ENCODE results near the gene ABCA4. TPM values are rescaled to one million over a fixed set of nuclear protein-coding genes. Genes with fewer than 3 reads are reported as not detected.

Gene ABCA4
- total RNA-seq, 1 experiment from 2014 or later: 4.8 TPM

DNA sequence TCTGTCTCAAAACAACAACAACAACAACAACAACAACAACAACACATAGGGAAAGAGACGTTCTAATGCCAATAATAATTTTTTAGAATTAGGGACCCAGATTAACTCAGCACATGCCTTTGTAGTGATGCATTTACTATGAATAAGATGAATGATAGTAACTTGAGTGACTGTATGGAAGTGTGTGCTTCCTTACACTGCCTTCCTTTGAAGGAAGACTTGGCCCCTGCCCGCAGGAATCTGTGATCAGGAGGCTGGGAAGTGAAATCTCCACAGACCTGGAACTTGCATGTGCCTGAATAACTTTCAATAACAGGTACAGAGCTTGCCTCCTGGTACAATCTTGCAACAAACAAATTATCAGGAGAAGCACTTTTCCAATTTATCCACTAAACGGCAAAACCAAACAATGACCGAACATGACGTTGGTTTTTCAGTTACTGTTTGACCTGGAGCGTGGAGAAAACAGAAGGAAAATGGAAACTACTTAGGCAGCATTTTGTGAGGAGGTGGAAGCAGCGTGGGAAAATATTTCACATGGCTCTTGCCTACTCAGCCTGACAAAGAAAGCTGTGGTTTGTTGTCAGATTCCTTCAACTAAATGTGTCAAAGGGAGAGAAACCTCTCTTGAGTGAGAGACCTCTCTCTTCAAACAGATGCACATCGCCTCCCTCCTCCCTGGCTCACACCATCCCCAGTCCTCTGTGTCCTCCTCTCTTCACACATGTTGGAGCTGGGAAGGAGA lies 10.1 kb upstream of the ABCA4 start:
- H3K27me3 ChIP-seq: no peaks in the 10 kb centered on the region
- no peak overlapping the region for H3K4me3 ChIP-seq
- DNase-seq: no peak
- H3K36me3 ChIP-seq: no peaks in the 10 kb centered on the region
- H3K9me3 ChIP-seq: peaks cover 13% of the 10 kb centered on the region

DNA sequence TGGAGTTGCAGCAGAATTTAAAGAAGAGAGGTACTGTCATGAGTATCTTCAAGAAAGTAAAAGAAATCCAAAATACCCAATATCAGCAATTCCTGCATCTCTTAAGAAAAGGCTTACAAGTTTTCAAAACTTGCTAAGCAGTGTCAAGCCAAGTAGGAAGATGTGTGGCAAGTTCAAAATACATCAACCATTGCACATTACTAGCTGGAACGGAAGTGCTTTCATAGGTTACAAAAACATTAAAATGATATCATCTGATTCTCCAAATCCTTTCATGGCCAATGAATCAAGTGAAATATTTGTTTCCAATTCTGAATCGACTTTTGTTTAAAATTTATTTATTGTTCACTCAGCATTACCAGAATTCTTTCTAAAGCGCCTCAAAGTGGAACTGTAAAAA lies 5.7 kb upstream of the ABCA4 start:
- Histone ChIP-seq H3K27me3 (no peaks in the 10 kb centered on the region), H3K36me3 (no peaks in the 10 kb centered on the region), H3K4me3 (no peak overlapping the region), H3K9me3 (no peaks in the 10 kb centered on the region)
- no peak for DNase-seq

DNA sequence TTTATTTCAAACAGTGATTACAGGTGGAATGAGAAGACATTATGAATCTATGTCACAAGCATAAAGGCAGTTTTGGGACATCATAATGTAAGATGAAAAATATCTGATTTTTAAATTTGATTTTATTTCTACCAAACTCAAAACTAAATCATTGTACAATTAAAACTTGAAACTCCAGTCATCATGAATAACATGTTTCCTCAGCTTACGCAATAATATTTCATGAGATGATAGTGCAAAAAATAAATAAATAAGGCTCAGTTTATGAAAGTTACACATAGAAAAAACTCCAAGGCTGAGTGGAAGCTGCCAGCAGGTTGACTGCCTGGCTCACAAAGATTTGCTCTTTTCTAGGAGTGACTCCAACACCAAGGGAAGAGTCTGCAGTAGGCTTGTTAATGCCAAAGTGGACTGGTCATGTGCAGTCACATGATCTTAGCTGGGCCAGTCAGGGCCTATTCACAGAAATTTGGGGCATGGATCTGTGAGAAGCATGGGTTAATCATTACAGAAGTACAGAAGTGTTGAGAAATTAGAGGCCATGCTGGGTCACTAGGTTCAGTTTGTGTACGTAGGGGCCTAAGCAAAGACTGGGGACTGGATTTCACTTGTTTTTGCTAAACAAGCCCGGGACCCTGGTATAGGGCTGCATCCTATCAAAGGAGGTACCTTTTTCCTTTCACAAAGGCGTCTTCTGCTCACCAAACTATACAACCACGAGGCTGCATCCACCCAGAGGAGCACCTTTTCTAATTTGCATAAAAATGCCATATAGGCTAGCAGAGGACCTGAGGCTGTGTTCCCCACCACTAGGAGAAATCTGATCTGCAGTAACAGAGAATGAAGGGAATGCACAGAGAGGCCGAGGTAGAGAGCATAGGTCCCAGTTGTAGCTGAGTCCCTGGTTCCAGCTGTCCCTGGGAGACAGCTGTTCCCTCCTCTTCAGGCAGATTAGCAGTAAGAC lies 4.9 kb upstream of the ABCA4 start:
- Histone ChIP-seq H3K27me3 (no peaks in the 10 kb centered on the region), H3K36me3 (no peaks in the 10 kb centered on the region), H3K9me3 (no peaks in the 10 kb centered on the region), H3K4me3 (no peak overlapping the region)
- no peak for DNase-seq

DNA sequence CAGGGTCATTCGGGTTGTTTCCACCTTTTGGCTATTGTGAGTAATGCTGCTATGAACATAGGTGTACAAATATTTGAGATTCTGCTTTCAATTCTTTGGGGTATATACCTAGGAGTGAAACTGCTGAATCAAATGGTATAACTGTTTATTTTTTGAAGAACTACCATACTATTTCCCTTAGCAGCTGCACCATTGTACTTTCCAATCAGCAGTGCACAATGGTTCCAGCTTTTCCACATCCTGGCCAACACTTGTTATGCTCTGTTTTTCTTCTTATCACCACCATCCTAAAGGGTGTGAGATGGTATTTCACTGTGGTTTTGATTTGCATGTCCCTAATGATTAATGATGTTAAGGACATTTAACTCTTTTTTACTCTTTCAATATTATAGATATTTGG lies 3.6 kb upstream of the ABCA4 start:
- H3K27me3 ChIP-seq: no peaks in the 10 kb centered on the region
- no peaks in the 10 kb centered on the region for H3K9me3 ChIP-seq
- DNase-seq: no peak
- H3K36me3 ChIP-seq: no peaks in the 10 kb centered on the region
- no peak overlapping the region for H3K4me3 ChIP-seq

DNA sequence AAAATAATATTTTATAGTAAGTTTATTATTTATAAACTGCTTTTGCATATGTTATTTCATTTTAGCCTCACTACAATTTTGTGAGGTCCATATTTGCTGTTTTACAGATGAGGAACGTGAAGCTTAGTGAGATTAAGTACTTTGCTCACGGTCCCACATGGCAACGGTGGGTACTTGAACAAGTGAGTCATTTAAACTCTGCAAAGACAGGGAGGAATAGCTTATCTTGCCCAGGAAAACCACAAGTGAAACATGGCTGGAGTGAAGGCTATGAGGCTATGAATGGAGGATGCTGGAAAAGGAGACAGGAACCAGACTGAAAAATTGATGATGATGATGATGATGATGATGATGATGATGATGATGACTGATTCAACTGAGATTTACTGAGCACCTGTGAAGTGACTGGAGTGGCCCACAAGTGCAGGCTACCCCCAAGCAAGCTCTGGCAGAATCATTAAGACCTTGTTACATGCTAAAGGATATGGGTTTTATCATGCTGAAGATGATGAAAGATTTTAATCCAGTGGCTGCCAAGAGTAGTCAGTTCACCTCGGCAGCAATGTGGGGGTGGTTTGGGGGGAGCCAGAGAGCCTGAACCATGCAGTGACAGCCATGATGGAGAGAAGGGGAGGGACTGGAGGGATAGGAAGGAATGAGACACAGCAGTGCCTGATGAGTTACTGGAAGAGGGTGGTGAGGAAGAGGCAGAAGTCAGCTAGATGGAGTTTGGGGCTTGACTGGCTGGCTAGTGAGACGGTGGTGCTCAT lies 1.4 kb upstream of the ABCA4 start:
- Histone ChIP-seq H3K9me3 (no peaks in the 10 kb centered on the region), H3K4me3 (no peak overlapping the region), H3K27me3 (no peaks in the 10 kb centered on the region), H3K36me3 (no peaks in the 10 kb centered on the region)
- no peak for DNase-seq

DNA sequence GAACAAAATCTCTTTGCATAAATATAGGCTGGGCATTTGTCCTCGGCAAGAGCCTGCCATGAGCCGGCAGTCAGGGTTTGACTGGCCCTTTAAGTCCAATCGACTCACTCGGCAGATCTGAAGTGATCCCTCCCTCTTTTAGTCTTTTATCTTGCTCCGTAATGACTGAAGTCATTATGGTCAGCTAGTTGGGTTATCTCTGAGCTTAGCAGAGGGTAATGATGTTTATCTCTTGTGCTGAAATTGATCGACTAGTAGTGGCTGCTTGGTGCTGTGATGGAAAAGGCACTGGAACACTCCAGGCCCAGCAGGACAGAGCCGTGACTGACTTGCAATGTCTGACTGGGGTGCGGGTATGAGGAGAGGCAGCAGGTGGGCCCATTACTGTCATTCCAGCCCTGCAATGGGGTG lies 468 bp upstream of the ABCA4 start:
- no peaks in the 10 kb centered on the region for H3K27me3 ChIP-seq
- no peak overlapping the region for H3K4me3 ChIP-seq
- no peaks in the 10 kb centered on the region for H3K36me3 ChIP-seq
- no peaks in the 10 kb centered on the region for H3K9me3 ChIP-seq
- DNase-seq: no peak

DNA sequence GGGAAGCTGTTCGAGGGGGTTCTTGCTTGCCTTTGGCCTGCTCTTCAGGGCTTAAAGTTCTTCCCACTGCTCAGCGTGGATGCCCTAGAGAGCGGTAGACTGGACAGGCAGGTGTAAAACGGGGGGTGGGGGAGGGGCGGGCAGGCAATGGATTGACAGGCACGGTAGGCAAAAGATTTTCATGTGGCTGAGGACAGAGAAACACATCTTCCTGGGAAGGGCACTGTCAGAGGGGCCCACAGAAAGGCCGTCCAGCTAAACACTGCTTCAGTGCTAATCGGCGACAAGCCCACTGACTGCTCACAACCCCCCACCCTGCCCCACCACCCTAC lies 412 bp downstream of the ABCA4 start:
- Histone ChIP-seq H3K36me3 (no peaks in the 10 kb centered on the region), H3K9me3 (no peaks in the 10 kb centered on the region), H3K27me3 (no peaks in the 10 kb centered on the region), H3K4me3 (no peak overlapping the region)
- no peak for DNase-seq

DNA sequence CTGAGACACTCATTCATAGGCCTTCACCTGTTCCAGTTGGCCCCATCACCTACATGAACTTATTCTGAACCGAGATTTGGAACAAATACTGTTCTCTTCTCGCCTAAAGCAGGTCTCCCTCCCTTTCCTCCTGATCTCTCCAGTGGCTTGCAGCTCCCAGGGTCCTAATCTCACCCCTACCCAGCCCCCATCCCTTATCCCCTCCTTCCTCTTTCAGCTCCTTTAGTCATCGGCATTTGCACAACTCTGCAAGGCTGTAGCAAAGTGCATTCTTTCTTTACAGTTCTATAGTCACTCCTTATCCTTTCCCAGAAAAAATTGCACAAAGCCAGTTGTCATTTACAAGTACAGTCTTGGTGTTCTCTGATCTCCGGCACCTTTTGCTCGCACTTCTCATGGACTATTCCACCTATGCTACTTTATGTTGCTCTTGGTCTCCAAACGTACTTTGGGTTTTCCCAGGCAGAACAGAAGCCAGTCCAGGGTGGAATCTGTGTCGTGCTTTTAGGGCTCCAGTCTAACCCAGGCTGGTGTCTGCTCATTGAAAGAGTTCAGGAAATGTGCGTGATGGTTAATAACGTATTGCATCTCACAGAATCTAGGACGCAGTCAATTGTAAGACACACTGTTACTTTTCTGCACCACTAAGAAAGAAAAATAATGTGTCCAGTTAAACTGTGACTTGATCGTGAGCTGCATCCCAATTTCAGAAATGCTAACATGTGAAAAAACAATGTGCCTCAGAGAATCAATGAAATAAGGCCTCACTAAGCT lies 965 bp downstream of the ABCA4 start:
- H3K36me3 ChIP-seq: no peaks in the 10 kb centered on the region
- no peak for DNase-seq
- H3K9me3 ChIP-seq: no peaks in the 10 kb centered on the region
- H3K27me3 ChIP-seq: no peaks in the 10 kb centered on the region
- no peak overlapping the region for H3K4me3 ChIP-seq

- no peak for DNase-seq
- Histone ChIP-seq H3K9me3 (no peaks in the 10 kb centered on the region), H3K4me3 (no peak overlapping the region), H3K36me3 (no peaks in the 10 kb centered on the region), H3K27me3 (no peaks in the 10 kb centered on the region)
These were observed 1.6 kb downstream of the ABCA4 start for GRCh38 chr1:94119306-94119705.

DNA sequence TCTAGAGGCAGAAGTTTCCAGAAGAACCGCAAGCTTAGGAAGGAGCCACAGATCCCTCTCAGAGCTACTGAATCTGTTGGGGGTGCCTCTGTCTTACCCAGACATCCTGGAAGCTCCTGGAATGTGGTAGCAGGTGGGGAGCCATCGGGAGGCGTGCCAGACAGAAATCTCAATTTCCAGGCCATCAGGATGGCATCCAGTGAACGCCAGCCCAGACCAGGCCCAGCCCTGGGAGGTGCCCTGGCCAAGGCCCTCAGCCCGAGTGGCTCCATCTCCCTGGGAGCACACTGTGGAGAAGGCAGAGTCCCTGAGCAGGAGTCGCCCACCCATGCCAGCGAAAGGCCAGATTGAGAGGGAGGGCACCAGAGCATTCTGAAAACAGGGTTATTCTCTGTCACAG lies 2.5 kb downstream of the ABCA4 start:
- no peaks in the 10 kb centered on the region for H3K36me3 ChIP-seq
- no peaks in the 10 kb centered on the region for H3K9me3 ChIP-seq
- H3K4me3 ChIP-seq: no peak overlapping the region
- H3K27me3 ChIP-seq: no peaks in the 10 kb centered on the region
- DNase-seq: no peak

DNA sequence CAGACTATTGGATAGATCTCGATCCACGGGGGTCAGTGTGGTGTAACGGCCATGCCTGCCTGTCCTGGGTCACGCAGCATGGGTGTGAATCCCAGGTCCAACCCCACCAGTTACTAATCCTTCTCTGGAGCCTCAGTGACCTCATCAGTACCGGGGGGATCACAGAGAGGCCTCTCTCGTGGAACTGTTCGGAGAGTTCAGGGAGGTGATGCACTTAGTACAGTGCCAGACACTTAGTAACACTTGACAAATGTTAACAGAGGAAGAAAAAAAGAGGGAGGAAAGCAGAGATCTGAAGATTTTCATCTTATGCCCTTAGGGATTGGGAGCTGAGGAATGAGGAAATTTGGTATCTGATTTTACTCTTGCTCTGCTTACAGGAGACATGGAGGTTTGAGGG lies 2.9 kb downstream of the ABCA4 start:
- Histone ChIP-seq H3K27me3 (no peaks in the 10 kb centered on the region), H3K36me3 (no peaks in the 10 kb centered on the region), H3K4me3 (no peak overlapping the region), H3K9me3 (no peaks in the 10 kb centered on the region)
- DNase-seq: no peak

GRCh38 chr1:94117259-94117851 lies 3.6 kb downstream of the ABCA4 start:
- Histone ChIP-seq H3K27me3 (no peaks in the 10 kb centered on the region), H3K9me3 (no peaks in the 10 kb centered on the region), H3K36me3 (no peaks in the 10 kb centered on the region), H3K4me3 (no peak overlapping the region)
- DNase-seq: no peak

GRCh38 chr1:94115900-94116436 lies 5.0 kb downstream of the ABCA4 start:
- Histone ChIP-seq H3K27me3 (no peaks in the 10 kb centered on the region), H3K36me3 (no peaks in the 10 kb centered on the region), H3K4me3 (no peak overlapping the region), H3K9me3 (no peaks in the 10 kb centered on the region)
- DNase-seq: no peak

DNA sequence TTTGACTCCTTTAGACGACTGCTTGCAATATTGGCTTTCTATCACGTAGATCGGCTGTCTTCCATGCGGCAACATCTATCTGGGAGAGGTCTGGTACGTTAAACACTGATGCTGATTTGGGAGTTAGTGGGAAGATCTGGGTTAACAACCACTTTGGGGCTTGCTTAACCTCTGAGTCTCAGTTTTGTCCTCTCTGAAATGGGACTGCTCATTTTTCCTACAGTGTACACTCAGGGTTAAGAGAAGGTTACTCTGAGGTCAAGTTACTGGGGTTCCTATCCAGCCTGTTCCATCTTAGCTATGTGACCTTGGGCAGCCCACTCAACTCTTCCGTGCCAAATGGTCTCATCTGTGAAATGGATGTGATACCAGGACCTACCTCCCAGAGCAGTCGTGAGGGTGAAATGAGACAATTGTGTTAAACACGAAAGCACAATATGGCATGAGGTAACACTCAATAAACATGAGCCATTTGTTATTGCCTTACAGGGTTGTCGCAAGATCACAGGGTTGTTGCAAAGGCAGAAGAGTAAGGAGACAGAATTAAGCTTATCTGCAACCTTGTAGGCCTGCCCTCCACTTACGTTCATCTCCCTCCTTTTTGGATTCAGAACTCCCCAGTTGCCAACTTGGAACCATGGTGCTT lies 5.6 kb downstream of the ABCA4 start:
- no peak for DNase-seq
- Histone ChIP-seq H3K9me3 (no peaks in the 10 kb centered on the region), H3K36me3 (no peaks in the 10 kb centered on the region), H3K27me3 (no peaks in the 10 kb centered on the region), H3K4me3 (no peak overlapping the region)

- H3K27me3 ChIP-seq: no peaks in the 10 kb centered on the region
- no peaks in the 10 kb centered on the region for H3K9me3 ChIP-seq
- no peak overlapping the region for H3K4me3 ChIP-seq
- no peak for DNase-seq
- no peaks in the 10 kb centered on the region for H3K36me3 ChIP-seq
These were observed 7.2 kb downstream of the ABCA4 start for GRCh38 chr1:94113589-94114226.
